ENCODE data around the gene BRF1.

DNA sequence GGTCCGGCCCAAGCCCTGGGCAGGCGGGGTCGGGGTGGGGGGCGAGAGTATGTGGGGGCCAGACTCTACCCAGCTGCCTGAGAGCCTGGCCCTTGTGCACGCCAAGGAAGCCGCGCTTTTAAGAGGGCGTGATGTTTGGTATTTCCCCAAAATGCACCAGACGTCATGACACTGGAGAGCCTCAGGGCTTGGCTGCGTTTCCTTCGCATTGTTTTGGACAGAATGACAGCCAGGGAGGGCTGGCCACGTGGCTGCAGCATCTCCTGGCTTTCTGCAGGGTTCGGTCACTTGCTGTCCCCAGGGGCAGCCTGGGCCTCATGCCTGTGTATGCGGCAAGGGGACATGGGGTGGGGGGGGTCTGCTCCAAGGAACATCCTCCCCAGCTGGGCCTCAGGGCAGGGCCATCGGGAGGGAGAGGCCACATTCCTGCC lies 103.6 kb downstream of the BRF1 start:
- TF ChIP-seq, protein P1, sequence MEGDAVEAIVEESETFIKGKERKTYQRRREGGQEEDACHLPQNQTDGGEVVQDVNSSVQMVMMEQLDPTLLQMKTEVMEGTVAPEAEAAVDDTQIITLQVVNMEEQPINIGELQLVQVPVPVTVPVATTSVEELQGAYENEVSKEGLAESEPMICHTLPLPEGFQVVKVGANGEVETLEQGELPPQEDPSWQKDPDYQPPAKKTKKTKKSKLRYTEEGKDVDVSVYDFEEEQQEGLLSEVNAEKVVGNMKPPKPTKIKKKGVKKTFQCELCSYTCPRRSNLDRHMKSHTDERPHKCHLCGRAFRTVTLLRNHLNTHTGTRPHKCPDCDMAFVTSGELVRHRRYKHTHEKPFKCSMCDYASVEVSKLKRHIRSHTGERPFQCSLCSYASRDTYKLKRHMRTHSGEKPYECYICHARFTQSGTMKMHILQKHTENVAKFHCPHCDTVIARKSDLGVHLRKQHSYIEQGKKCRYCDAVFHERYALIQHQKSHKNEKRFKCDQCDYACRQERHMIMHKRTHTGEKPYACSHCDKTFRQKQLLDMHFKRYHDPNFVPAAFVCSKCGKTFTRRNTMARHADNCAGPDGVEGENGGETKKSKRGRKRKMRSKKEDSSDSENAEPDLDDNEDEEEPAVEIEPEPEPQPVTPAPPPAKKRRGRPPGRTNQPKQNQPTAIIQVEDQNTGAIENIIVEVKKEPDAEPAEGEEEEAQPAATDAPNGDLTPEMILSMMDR (IDR thresholded peaks at IDR 0.05): no peak
- TF ChIP-seq POLR2A (IDR thresholded peaks at IDR 0.05): no peak
- no peak for TF ChIP-seq EP300 (IDR thresholded peaks at IDR 0.05)

Data from ovary (tissue), 3 donors.